ELF-1 (cell line): ENCODE results near the gene LKAAEAR1.

Experiments used
- DNase-seq: peaks from one replicate; pipeline ENCODE4 v3.0.0-alpha.2; 2016; ENCODE audit warnings: low read depth, low spot score

Gene LKAAEAR1

DNA sequence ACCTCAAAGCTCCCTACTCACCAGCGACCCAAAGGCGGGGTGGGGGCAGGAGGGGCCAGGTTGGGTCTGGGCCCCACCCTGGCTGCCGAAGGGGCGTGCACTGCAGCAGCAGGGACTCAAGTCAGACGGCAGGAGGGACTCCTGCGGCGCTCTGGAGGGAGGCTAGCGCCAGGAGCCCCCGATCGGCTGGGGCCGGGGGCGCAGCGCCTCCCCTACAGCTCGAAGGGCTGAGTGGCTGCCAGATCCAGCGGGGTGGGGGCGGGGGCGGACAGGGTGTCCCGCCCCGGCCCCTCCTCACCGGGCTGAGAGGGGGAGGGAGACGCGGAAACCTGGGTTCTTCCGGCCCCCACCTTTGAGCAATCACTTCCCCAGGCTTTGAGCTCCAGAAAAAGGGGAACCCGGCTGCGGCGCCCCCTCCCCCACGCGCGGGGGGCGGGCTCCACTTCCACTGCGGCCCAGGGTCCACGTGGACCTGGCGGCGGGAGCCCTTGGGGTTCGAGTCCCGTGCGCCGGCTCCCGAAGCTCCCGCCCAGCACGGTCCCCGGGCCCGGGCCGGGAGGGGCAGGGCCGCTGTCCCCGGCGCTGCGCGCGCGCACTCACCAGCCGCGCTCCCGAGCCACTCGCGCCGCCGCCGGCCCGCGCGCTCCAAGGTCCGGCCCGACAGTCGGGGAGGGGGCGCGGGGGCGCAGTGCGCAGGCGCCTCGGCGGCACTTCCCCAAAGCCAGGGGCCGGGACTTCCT lies 4.8 kb downstream of the LKAAEAR1 start, which contains the start of gene RGS19:
Gene RGS19, minus strand, starts transcription at position 246 of the 740 bp plus-strand sequence. CDS start 2,632 bp downstream, outside the sequence.
- DNase-seq: peak; percentile 59

DNA sequence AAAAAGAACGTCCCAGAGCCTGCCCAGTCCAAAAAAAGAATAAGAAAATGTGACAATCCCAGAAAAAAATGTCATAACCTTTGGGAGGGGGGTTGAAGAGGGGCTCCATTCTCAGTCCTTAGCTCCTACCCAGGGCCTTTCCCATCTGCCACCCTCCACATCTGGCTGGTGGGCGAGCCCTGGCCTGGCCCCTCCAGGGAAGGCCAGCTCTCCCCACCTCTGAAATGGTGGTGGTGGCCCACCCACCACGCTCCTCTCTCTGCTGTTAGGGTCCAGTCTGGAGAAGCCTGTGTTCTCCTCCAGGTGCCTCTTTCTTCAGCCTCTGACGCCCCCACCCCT lies 5.3 kb downstream of the LKAAEAR1 start:
- DNase-seq: no peak

DNA sequence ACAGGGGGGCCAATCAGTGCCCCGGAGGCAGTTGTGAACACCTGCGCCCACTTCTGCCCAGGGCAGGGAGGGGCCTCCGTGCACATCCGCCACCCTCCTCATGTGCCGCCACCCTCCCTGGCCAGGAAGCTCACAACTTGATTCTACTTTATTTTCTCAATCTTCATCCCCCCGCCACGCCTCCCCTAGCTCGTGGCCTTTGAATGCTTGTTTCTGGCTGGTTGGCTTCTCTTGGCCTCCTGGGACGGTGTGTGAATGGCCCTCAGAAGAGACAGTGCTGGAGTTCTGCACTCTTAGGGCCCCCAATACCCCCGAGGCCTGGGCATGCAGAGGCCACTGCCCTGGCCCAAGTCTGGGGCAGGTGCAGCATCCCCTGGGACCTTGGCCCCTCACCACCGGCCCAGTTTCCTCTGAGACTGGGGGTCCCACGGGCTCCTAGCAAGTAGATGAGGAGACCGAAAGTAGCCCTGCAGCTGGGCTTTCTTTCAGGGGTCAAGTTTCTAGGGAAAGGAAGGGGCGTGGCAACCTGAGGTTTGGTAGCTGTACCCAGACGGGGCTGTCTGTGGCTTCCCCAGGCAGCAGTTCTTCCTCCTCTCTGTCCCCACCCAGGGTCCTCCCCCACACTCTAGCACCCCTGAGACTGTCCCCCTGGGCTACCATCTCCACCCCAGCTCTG lies 6.2 kb downstream of the LKAAEAR1 start:
- DNase-seq: no peak

DNA sequence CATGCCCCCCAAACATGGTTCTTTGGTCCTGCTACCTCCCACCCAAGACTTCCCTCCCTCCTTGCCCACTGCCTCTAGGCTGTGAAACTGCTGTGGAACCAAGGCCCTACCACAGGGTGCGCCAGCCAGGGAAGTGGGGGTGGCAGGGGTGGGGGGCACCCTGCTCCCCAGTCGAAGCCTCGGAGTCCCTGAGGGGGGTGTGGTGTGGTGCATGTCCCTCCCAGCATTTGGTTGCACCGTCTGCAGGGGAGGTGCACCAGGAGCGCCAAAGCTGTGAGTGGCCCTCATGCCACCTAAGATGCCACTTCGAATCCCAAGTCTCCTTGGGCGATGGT lies 6.7 kb downstream of the LKAAEAR1 start:
- DNase-seq: no peak

DNA sequence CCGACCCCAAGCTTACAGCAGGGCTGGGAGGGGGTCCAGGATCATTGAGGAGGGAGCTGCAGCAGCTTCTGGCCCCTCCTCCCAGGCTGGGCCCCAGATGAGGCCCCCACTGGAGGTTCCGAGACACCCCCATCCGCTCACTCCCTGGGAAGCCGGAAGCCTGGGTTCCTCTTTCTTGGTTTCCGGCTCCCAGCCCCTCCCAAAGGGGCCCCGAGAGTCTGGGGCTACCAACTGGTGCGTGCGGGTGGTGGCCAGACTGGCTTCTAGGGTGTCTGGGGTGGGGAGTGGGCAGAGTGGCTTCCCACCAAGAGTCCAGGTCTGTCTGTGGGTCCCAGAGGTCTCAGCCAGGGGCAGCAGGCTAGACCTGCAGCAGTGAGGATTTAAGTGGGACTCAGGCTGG lies 7.1 kb downstream of the LKAAEAR1 start:
- no peak for DNase-seq

DNA sequence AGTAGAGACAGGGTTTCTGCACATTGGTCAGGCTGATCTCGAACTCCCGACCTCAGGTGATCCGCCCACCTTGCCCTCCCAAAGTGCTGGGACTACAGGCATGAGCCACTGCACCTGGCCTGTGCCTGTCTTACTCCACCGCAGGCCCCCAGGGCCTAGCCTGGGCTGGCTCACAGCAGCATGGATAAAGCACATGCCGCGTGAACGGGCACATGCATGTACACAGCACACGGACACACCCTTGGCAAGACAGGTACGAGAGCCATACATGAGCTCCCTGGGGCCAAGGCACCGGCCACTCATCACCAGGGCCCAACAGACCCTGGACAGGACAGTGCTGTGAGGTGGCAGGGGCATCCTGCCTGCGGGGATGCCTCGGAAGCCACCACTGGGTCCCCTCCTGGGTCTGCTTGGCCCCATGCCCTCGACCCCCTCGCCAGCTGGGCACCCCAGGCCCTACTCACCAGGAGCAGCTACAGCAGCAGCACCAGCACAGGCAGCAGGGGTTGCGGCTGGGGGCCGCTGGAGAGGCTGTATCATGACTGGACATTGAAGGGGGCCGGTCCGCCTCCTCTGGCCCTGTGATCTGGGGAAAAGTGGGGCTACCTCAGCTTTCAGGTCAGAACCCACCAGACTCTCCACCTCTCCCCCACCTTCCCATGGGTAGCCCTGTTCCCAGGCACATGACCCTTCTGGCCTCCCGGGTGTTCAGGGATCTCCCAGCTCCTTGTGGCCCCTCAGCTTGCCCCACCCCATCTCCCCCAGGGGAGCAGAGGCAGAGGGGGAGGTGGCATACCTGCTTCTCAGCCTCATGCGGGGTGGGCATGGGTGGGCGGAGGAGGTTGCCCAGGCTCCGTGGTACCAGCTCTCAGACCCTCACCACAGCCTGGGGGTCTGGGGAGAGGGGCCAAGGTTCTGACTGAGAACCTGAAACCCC lies 7.9 kb downstream of the LKAAEAR1 start:
- DNase-seq: no peak

DNA sequence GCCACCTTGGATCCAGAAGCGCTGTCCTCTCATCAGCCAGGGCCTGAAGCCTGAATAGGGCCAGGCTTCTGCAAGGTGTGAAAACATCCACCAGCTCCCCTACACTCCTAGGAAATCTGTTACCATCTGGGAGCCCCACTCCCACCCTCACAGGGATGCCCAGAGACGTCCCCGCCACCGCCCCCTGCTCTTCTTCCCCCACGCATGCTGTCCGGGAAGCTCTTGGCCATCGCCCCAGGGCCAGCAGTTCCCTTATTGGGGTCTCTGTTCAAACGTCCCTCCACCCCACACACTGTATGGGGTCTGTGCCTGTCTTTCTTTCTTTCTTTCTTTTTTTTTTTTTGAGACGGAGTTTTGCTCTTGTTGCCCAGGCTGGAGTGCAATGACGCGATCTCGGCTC lies 8.6 kb downstream of the LKAAEAR1 start:
- DNase-seq: no peak

DNA sequence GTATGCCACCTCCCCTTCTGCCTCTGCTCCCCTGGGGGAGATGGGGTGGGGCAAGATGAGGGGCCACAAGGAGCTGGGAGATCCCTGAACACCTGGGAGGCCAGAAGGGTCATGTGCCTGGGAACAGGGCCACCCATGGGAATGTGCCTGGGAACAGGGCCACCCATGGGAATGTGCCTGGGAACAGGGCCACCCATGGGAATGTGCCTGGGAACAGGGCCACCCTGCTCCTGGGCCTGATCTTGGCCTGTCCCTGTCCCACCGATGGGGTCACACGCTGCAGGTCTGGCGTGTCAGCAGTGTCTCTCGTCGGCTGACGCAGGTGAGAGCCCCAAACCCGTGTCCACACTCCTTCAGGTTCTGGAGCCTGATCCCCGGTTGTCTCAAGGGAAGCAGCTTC lies 9.2 kb downstream of the LKAAEAR1 start:
- no peak for DNase-seq

DNA sequence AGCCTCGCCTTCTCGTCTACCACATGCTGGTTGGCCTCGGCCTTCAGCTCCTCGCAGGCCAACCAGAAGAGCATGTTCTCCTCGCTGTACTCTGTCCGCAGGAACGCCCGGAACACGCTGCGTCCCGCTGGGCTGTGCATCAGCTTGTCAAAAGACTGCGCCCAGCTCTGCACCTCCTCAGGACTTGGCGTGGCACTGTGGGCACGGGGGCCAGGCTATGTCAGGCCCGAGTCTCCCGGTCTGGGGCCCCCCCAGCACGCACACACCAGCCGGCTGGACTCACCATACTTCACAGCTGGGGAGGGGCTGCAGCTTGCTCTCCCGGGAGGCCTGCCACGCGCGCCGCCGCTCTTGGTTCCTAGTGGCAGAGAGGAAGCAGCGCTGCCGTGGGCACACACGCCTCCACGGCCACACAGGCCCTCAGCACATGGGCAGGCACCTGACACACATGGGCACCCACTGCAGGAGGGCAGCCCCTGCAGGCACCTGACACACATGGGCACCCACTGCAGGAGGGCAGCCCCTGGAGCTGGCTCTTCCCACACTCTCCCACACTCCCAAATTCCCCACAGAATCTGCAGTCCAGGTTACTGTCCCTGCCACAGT lies 9.9 kb downstream of the LKAAEAR1 start:
- no peak for DNase-seq

DNA sequence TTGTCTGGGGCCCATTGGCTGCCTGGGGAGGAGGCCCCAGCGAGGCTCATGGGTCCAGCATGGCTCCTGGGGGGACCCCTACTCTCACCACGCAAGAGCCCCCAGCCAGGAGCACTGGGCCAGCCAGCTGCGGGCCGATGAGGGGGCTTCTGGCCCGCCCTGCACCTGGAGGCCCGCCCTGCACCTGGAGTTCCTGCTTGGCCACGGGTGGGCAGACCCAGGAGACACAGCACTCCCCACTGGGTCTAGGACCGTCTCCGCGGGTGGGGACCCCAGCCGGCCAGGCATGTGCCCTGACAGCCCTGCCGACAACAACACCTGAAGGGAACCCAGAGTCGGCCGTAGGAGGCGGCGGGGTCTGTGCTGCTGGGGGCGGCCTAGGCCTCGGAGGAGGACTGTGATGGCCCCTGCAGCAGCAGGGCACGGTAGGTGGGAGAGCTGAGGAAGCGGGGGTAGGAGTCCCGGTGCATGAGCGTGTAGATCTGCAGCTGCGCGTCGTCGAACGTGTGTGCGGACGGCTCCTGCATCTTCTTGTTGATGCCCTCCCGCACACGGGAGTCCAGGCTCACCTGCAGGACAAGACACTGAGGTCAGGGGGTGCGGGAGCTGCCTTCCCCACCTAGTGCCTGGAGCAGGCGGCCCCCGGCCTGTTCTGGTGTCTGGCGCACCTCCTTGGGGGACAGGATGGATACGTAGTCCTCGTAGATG lies 10.6 kb downstream of the LKAAEAR1 start:
- DNase-seq: no peak

DNA sequence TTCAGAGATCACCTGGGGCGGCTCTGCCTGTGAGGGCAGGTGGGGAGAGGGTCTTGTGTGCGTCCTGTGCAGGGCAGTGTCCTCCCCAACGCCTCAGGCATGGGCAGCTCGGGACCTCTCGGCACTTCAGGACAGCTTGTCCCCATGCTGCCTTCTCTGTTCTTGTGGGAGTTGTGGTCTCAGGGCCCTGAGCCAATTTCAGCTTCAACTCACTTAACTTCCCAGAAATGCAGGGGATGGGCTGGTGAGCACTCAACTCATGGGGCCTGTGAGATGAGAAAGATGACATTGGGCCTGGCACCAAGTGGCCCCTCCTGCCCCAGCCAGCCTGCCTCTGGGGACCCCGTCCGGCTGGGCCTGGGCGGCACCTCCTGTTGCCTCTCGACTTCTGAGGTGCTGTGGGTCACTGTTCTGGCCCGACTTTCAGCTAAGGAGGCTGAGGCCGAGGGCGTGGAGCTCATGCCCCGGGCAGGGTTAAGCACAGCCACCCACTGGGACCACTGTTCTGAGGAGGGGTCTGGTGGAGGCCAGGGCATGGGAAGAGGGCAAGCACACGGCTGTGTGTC lies 11.6 kb downstream of the LKAAEAR1 start:
- no peak for DNase-seq

DNA sequence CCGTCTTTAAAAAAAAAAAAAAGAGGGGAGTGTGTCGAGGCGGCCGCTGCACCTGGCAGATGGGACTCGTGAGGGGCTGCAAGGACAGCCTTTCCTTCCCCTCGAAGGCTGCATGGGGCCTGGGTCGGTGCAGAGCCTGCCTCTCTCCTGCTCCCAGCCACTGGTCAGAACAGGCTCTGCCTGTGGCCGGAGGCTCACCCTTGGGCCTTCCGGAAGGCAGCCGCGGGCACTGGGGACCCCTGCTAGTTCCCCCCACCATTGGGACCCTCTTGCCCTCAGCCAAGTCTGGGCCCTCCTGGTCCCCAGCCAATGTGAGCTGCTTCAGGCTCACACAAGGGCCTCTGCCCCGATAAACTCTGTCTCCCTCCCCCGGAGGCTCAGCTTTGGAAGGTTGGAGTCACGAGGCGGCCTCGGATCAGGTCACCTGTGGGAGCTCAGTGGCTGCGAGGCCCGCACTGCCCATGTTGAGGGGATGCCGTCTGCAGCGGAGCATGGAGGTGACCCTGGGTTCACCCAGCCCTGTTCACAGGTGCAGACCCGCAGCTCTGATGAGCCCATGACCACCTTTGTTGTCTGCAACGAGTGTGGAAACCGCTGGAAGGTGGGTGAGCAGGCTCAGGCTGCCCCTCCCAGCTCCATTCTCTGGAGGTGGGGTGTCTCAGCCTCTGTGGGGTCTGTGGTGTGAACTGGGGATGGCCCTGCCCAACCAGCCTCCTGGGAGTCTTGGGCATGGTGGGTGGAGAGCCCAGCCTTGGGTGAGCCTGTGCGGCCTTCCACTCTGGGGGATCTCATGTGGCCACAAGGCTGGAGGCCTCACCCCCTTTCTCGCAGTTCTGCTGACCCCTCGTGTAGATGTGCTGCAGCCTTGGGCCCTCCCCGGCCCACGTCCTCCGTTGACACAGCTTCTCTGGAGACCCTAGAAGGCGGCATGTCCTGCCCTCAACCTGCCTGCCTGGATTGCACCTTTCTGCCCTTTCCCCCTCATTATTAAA lies 12.6 kb downstream of the LKAAEAR1 start:
- no peak for DNase-seq

DNA sequence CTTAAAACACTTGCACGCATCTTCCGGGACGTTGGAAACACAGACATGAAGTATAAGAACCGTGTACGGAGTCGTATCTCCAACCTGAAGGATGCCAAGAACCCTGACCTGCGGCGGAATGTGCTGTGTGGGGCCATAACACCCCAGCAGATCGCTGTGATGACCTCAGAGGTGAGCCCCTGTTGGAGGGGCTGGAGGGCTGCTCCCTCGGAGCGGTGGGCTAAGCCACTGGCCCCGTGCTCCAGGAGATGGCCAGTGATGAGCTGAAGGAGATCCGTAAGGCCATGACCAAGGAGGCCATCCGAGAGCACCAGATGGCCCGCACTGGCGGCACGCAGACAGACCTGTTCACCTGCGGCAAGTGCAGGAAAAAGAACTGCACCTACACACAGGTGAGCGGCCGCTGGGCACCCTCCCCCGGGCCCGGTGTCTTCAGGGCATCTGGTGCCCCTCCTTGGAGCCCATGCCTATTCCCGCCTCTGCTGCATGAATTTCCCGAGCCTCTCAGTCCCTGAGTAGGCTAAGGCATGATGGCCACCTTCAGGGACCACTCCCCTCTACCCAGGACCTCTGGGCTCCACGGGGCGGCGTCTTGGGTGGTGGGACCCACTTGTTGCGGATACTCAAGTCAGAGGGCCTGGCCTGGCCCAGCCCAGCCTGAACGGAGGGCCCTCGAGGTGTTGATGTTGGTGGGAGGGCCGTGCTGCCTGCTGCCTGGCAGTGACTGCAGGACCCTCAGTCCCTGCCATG lies 13.8 kb downstream of the LKAAEAR1 start:
- no peak for DNase-seq

DNA sequence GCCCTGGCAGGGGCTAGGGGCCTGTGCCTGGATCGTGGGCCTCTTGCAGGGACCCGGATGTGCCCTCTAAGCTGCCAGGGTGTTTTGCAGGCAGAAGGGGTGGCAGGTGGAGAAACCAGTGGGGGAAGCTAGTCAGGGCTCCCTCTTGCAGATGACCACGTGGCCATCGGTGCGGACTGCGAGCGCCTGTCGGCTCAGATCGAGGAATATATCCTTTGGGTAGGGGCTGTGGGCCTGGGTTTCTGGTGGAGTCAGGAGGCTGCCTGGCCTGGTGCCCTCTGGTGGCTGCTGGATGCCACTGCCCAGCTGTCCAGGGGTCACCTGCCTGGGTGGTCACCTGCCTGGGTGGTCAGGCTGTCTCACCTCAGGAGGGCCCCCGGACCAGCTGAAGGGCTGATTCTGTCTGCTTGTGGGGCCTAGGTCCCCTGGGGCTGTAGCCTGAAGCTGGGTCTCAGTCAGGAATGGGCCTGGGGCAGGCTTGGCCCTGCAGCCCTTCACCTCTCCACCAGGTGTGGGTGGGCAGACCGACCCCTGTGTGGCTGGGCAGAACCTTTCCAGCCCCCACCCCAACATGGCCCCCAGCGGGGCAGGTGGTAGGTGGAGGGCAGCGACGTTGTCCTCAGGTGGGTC lies 14.5 kb downstream of the LKAAEAR1 start:
- peak; percentile 85 for DNase-seq

DNA sequence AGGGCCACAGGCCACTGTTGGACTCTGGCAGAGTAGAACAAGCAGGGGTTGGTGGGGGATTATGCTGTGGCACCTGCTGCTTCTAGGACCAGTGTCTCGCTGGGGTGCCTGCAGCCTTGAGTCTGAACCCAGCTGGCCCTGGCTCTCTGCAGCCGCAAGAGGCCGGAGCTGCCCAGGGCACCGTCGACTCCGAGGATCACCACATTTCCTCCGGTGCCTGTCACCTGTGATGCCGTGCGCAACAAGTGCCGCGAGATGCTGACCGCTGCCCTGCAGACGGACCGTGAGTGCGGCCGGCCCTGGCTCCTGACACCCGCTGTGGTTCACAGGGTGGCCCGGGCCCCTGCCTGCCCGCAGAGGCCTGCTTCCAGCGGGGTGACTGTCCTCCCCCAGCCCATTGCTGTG lies 15.0 kb downstream of the LKAAEAR1 start:
- DNase-seq: no peak

DNA sequence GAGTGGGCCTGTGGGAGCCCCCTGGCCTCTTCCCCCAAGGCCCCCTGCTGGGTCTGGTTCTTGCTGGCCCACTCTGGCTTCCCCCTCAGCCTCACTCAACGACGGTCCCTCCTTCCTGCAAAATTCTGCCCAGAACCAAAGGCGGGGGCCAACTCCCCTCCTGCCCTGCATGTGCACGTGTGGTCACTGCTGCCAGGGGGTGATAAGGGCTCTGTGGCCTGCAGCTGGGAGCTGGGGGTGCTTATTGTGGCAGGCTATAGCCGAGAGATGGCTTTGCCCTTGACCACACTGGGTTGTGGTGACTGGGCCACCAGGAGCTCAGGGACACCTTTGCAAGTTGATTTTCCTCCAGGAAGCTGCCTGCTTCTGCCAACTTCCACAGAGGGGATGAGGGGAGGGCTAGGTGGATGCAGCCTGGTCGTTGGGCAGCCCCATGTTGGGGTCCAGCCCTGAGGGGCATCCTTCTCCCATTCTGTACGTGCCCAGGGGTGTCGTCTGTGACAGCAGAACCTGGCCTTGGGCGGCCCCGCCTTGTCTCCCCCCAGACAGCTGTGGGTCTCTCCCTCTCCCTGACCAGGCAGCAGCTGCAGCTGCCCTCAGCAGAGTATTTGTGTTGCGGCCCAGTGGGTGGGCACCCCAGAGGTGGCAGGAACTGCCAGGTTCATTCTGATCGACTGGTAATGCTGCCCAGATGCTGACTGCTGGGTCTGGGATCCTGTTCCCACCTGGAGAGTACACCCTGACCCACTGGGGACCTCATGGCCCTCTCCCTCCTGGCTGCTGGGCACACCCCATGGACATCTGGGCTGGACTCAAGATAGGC lies 15.6 kb downstream of the LKAAEAR1 start:
- DNase-seq: no peak

DNA sequence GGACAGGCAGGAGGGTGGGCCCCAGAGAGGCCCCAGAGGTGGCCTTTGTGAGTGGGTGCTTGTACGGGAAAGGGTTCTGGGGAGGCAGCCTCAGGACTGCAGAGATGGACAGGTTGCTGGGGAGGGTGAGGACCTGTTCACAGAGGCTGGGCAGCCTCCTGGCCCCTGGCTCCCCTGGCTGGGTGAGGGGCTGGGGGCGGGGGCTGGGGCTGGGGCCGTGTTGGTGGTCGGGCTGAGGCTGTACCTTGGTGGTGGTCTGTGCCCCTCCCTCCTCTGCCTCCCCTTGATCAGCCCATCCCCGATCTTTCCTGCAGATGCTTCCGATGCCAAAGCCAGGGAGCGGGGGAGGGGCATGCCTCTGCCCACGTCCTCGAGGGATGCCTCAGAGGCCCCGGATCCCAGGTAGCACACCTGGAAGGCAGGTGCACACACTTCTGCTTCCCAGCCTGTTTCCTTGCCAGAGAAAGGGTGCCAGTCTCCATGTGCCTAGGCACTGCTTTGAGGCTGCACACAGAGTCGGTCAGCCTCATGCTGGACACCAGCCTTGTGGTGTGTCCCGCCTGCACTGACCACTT lies 16.4 kb downstream of the LKAAEAR1 start:
- no peak for DNase-seq
